GM12801 (cell line): ENCODE results near the gene DPP8.

Experiments
- TF ChIP-seq, protein P1 (sequence below): IDR thresholded peaks from one replicate; pipeline ENCODE4 v1.5.1; 2011; ENCODE audit warnings: control low read depth; ENCODE audit not compliant: insufficient read length; ENCODE audit errors: extremely low read depth

The DPP8 gene

DNA sequence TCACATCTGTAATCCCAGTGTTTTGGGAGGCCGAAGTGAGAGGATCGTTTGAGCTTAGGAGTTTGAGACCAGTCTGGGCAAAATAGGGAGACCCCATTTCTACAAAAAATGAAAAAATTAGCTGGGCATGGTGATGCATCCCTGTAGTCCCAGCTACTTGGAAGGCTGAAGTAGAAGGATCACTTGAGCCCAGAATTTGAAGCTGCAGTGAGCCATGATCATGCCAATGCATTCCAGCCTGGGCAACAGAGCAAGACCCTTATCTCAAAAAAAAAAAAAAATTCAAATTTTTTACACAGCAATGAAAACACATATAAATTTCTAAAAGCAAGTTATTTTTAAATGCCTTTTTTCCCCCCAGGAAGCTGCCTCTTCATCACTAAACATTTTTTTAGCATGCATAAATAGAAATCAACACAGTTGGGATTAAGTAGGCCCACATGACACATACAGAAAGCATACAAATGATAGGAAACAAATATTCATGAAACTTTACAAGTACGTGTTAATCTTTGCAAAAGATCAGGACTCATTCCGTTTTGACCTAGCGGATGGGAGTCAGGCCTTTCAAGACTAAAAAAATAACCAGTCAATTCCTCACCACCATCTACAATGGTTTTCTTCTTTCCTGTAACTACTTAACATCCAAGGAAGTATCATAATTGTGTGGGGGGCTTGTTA, 49.1 kb downstream of the DPP8 start:
- TF ChIP-seq, protein P1, sequence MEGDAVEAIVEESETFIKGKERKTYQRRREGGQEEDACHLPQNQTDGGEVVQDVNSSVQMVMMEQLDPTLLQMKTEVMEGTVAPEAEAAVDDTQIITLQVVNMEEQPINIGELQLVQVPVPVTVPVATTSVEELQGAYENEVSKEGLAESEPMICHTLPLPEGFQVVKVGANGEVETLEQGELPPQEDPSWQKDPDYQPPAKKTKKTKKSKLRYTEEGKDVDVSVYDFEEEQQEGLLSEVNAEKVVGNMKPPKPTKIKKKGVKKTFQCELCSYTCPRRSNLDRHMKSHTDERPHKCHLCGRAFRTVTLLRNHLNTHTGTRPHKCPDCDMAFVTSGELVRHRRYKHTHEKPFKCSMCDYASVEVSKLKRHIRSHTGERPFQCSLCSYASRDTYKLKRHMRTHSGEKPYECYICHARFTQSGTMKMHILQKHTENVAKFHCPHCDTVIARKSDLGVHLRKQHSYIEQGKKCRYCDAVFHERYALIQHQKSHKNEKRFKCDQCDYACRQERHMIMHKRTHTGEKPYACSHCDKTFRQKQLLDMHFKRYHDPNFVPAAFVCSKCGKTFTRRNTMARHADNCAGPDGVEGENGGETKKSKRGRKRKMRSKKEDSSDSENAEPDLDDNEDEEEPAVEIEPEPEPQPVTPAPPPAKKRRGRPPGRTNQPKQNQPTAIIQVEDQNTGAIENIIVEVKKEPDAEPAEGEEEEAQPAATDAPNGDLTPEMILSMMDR = no peak

DNA sequence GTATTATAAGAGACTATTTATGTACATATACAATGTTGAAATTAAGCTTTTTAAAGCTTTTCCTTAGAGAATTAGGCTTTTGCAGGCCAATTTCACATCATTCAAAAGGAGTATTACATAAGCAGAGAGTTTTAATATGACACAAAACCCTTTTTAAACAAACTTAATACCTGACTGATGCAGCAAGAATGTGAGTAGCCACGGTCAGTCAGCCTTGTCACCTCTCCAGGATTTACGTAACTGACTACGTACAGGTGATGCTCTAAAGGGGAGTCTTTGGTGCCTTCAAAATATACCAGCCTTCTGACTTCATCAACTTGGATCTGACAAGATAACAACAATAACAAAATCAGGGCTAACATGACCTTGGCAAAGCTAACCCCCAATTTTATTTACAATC, 50.6 kb downstream of the DPP8 start:
- TF ChIP-seq, protein P1 = no peak

DNA sequence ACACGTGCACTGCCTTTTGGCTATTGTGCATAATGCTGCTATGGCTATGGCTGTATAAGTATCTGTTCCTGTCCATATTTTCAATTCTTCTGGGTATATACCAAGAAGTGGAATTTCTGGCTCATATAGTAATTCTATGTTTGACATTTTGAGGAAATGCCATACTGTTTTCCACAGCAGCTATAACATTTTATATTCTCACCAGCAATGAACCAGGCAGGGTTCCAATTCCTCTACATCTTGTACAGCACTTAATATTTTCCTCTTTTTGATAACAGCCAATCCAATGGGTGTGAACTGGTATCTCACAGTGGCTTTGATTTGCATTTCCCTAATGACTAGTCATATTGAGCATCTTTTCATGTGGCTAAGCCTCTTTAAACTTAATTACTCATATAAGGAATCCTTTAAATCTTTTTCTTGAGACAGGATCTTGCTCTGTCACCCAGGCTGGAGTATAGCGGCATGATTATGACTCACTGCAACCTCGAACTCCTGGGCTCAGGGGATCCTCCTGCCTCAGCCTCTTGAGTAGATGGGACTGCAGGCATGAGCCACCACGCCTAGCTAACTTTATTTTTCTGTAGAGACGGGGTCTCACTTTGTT, 56.6 kb downstream of the DPP8 start:
- TF ChIP-seq, protein P1 = no peak

- TF ChIP-seq, protein P1 = no peak
These were observed 65.5 kb downstream of the DPP8 start for GRCh38 chr15:65451989-65452388.

GRCh38 chr15:65450556-65450955, 66.9 kb downstream of the DPP8 start:
- TF ChIP-seq, protein P1 = no peak

DNA sequence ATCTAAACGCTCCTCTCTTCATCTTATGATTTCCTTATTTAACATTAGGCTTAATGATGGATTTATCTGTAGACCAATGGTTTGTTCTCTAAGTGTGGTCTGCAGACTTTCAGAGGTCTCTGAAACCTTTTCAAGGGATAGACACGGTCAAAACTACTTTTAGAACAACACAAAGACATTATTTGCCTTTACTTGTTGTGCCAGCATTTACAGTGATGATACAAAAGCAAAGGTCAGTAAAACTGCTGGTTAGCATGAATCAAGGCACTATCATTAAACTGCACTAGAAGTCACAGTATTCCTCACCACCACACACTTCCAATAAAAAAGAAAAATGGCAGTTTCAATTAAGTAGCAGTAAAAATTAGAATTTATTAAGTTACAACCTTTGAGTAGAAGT, 70.3 kb downstream of the DPP8 start:
- TF ChIP-seq, protein P1 = no peak

- TF ChIP-seq, protein P1 = no peak
These were observed 83.3 kb downstream of the DPP8 start for GRCh38 chr15:65434201-65434600.
